UCSD-AML1 (cell line): ENCODE results near the gene AKAP8L.
"Not testable (repeated sequence)": the region's sequence is repeated elsewhere in the genome, so short reads cannot be mapped to it uniquely, and the experiment has no call there.

Experiments
- DNase-seq: peaks from one replicate; lab custom pipeline; 2025; ENCODE audit not compliant: unreplicated experiment; lab: John Stamatoyannopoulos, UW

Gene AKAP8L

DNA sequence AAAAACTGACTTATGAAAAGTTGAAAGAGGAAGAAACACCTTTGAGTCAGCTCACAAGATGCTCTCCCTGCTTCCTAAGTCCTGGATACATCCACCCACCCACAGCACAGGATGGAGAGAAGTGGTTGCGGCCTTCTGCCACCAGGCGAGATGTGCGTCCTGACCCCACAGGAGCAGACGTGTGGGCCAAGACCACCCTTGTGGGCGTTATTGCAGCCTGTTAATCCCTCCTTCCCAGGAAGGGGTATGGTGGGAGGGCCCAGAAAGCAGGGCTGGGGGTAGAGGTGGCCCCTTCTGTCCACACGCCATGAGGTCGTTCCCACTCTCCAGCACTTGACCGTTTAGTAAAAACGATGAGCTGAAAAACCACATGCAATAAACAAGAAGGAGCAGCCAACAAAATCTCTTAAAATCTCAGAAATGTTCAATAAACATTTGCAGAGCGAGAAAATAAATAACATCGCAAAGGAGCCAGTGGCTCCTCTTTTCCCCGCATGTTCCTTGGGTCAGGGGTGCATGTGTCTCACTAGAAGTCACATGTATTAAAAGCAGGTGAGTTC is 2.4 kb upstream of the AKAP8L start:
- no peak for DNase-seq

DNA sequence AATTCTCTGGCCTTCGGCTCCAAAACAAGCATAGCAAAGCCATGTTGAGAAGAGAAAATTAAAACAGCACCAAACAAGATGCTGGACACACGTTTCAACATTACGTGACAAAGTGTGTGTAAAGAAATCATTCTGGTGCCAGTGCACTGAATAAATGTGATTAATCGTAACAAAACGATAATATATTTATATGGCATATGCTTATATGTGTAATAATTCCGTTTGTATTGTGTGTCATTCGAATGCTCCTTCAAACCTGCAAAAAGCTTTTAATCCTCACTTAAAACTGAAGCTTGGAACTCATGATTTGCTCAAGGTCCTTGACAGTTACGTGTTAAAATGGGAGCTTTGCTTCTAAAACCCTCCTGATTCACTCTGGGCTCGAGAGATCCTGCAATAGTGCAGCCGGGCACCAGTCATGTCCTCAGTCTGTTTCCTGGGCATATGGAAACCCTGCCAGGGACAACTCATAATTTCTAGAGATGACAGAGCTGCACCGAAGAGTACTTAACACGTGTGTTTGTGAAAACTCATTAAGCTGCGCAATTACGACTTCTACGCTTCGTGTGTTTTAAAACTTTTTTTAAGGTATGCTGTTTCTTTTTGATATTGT is 731 bp upstream of the AKAP8L start:
- DNase-seq: no peak

DNA sequence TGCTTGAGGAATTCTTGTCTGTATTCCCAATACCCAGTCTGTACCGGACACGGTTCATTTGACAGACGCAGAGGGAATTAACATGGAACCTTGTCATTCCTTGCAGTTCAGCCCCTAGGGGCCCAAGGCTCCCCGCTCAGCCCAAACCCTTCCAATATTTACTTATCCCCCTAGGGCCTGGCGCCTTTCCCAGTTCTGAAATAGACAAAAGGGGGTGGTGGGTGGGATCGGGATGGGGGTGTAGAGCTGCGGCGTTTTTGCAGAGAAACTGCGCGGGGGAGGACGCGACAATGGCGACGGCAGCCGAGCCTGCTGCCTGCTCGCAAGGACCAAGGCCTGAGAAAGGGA is 583 bp downstream of the AKAP8L start:
- DNase-seq: no peak

DNA sequence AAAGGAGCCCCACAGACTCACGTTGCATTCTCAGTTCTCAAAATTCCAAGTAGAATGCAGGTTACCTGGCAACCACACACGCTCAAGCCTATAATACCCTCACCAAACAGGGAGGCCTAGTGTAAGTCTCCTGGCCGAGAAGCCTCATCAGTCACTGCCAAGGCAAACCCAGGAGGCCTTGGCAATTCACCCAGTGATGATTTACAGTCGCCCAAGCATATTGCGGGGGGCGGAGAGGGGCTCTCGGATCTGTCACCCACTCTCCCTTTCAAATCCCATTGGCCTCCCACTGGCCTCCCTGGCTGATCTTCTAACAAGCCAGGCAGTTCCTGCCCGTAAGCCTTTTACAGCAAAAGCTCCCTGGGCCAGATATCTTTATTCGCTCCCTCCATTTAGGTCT is 1.1 kb downstream of the AKAP8L start:
- DNase-seq: no peak

DNA sequence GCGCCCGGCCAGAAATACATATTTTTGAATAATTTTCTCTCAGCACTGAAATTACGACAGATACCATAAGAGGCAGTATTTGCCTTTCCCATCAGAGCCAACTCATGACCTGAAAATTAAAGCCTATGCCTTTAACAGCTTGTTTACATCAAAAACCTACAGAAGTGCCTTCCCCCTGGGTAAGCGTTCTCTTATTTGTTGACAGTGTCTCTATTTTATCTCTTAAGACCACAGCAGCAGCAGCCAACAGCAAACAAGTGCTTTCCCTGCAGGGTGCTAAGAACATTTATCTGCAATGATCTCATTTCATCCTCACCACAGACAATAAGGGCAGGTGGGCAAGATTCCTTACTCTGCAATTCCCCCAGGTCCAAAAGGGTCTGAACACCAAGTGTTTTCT is 6.0 kb downstream of the AKAP8L start:
- DNase-seq: no peak

DNA sequence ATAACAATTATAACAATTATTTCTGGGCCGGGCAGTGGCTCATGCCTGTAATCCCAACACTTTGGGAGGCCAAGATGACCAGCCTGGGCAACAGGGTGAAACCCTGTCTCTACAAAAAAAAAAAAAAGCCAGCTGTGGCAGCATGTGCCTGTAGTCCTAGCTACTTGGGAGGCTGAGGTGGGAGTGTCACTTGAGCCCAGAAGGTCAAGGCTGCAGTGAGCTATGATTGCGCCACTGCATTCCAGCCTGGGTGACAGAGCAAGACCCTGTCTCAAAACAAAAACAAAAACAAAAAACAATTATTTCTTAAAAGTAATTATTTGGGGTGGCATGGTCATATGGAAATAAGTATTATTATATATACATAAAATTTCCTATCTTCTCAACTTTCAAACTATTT is 7.4 kb downstream of the AKAP8L start:
- not testable (repeated sequence) for DNase-seq

DNA sequence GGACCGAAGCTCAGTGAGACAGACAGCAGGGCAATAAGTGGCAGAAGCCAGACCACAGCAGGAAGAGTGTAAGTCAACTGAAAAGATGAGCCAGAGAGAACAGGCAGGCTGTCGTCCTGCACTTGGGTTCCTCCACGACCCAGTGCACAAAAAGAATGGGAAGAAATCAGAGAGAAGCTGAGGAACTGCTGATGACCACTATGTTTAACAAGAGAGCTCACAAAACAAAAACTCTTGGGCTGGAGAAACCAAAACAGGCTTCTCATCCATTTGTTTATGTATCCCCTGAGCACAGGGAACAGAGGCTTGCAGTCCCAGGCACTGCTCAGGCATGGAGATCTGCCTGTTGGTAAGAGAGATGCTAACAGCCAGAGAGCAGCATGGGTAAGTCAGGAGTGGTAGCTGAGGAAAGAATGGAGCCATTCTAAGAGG is 14.0 kb downstream of the AKAP8L start:
- no peak for DNase-seq

DNA sequence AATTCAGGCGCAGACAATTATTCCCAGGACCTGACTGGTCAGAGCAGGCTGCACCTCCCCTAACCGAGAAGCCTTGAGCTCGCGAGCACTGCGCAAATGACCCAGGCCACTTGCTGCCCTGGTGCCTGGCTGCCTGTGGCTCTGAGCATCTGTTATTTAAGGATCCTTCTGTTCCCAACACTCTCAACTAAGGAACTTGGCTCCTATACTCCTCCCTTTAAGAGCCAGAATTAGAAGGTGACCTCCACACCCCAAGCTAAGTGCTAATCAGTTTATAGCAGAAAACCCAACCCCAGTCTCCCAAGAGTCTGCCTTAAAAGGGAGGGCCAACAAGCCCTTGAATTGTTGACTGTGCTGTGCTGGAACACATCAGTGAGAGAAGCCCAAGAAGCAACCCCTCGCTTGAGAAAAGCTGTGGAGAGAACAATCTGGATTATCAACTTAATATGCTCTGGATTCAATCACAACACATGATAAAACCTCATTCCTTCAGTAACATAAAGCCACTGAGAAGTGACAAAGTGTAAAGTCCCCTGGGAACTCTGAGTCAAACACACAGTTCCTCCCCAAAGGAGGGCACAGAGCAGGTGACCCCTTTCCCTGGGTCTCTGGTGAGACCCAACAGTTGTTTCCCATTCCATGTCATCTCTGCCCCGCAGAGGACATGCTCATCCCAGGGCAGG is 14.6 kb downstream of the AKAP8L start:
- DNase-seq: no peak

DNA sequence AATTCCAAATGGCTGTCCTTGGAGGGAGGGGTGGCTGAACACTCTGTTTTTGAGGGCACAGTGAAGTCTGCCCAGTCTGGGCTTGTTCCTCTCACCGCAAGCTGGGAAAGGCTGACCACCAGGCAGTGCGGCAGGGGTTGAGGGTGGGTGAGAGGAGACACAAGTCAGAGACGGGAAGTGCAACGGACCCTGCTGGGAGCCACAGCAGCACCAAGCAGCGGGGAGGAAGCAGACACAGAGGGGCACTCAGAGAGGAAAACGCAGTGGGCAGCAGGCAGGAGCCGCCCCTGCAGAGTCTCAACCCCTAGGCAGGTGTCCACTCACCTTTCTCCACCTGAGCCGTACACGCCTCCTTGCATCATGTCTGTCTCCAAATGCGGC is 15.6 kb downstream of the AKAP8L start:
- no peak for DNase-seq

DNA sequence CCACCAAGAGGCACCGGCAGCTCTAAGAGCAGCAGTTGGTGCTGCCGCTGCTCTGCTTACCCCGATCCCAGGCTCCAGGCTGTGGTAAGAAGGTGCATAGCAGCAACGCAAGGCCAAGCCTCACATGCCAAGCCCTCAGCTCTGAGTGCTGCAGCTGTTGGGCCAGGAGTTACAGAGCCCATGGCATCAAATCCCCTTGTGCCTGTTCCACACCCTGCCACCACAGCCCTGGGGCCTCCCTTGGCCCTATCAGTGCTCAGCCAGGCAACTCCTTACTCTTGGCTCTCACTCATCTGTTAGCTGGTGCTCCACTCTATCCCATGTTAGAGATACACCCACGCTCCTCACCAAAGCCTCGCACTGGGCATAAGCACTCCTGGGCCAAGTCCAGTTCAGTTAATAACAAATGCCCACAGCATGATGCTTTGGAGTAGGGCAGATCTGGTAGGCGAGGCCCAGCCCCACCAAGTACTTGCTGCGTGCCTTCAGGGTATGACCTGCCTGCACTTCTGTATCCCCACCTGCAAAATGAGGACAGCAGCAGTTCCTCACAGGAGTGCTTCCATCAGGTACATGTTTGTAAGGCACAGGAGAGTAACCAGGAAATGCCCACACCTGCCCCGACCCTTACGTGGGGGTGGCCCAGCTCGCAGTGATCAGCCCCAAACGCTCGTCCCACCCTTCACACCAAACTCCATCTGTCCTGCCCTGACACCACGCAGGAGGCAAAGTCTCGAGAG is 16.2 kb downstream of the AKAP8L start:
- DNase-seq: no peak

DNA sequence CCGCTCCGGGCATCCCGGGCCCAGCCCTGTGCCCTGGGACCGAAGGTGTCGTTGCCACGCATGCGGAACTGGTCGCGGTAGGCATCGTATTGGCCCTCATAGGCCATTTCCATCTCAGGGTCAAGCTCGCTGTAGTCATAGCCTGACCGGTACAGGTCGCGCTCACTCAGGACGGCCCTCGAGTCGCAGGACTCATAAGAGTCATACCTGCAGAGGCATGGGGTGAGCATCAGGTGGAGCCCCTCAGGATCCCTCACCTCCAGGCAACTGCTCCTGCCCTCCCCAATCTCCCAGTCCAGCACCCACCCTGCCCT is 17.4 kb downstream of the AKAP8L start:
- no peak for DNase-seq

DNA sequence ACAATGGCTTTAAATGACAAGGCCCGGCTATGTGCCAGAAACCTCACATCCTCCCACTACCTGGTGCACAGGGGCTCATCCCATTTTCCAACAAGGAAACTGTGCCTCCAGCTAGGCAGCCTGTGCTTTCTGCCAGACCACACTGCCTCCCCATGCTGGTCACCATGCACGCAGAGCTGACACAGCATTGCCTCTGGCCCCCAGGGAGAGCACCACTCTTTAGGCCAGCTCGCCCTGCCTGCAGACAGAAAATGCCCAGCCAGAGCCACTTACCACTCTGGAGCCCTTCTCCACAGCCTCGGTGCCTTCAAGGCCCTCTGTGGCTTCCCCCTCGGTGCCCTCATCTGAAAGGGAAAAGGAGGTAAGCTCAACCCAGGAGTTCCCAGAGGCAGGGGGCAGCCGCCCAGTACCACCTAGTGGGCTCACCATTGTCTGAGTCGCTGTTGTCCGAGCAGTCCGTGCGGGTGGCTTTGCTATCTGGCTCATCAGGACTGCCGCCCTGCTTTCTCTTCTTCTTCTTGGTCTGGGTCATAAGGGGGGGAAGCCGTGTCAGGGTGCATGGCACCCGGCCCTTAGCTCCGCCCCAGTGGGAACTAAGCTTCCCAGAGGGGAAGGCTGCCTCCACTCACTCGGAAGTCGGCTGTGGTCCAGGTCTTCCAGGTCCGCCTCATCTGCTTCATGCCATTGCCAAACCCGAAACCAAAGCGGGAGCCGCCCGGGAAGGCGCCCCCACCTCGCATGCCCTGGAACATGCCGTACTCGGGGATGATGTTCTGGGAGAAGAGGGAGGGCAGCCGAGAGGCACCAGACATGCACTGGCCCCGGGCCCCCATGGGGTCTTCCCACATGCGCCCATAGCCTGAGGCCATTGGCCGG is 18.0 kb downstream of the AKAP8L start:
- no peak for DNase-seq

DNA sequence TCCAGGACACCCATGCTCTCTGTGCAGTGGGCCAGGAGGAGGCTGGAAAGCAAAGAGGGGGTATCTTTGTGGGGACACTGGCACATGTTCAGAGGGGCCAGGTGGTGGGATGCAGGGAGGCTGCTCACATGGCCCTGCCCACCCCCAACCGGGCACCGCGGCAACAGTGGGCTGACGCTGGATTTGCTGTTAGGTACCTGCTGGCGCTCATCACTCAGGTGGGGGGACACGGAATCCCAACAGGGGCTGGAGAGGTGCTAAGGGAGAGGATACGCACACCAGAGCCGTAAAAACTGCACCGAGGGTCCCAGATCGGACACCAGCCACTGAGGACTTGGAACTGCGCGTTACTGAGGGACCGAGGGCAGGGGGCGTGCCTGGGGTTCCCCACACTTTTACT is 19.2 kb downstream of the AKAP8L start:
- no peak for DNase-seq

DNA sequence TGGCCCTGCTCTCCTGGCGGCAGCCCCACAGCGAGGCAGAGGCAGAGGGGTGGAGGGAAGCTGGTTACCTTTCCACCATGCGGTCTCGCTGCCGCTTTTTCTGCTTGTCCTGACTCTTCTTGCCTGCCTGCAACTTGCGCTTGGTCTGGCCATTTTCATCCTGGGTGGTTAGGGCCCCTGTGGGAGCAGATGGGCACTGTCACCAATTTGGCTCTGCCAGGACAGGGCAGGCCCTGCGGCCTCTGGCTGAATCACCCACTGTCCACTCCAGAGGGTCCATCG is 19.6 kb downstream of the AKAP8L start:
- DNase-seq: no peak

DNA sequence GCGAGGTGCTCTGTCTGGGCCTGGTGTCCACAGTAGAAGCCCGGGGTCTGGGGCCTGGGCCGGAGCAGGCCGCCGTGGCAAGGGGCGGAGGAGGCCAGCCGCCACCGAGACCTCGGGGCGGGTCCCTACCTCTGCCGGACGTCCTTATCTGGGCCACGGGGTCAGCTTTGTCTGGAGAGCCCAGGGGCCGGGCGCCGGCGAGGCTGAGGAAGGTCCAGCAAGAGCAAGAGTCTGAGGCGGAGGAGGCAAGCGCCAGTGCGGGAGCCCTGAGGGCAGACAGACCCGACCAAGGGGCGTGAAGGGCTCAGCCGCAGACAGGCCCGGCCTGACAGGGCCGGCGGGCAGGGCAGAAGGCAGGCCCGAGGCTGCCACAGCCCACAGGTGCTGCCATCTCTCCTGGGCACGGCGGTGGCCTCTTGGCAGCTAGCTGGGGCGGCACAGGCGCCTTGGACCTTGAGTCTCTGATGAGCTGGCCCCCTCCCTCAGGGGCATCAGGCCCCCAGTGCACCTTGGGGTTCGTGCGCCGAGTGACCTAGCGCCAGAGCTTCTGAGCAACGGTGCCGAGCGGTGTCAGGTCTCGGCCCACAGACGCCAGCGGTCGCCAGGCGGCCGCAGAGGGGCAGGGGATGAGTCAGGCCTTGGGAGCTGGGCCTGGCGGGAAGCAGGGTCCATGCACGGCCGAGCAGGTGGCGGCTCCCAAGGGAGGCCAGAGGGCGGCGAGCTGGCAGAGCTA is 20.1 kb downstream of the AKAP8L start:
- DNase-seq: no peak

DNA sequence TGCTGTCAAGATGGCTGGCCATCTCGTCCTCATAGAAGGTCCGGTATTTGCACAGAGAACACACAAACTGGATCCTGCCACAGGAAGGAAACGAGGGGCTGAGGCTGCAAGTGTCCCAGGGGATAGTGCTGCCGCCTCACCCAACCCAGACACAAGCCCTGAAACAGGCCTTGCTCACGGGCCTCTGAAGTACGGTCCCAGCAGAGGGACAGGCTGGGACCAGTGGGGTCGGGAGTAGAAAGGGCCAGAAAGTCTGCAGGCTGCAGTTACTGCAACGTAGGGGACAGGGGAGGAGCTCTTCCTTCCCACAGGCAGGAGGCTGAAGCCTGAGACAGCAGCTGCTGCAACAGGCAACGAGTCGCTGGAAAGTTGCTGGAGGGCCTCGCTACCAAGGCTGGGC is 21.0 kb downstream of the AKAP8L start:
- DNase-seq: no peak

DNA sequence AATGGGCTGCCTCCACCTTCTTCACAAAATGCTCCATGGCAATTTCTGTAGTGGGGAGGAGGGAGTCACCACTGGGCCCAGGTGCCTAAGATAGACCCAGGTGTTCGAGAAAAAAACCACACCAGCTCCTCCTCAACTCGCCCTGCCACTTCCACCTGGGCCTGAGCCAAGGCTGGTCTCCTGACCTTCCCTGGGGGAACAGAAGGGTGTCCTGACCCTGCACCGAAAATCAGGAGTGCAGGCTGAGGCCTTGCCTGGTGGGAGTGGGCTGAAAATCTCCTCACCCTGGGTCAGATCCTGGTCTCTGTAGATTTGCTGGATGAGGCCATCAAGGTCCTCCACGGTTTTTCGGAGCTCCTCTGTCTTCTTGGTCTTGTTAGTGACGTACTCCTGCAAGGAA is 21.6 kb downstream of the AKAP8L start:
- no peak for DNase-seq

DNA sequence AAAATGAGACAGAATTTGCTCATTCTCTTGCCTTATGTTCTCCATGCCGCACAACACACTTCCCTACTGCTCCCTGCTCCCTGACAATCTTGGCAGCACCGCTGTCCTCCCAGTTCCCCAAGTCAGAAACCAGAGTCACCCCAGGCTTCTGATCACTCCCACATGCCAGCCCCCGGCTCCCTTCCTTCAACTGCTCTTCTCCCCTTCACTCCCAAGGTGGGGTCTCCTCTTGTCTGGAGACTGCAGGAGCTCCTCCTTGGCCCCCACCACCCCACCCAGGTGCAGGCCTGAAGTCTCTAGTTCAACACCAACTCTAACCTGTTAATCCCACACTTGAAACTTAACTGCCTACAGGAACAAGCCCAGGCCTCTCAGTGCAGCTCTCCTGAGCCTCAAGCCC is 22.4 kb downstream of the AKAP8L start:
- no peak for DNase-seq

DNA sequence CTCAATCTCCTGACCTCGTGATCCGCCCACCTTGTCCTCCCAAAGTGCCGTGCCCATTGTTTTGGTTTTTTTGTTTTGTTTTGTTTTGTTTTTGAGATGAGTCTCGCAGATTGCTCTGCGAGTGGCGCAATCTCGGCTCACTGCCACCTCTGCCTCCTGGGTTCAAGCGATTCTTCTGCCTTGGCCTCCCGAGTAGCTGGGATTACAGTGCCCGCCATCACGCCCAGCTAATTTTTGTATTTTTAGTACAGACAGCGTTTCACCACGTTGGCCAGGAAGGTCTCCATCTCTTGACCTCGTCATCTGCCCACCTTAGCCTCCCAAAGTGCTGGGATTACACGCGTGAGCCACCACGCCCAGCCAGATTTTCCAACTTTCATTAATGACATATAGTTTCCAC is 23.5 kb downstream of the AKAP8L start:
- DNase-seq: not testable (repeated sequence)

DNA sequence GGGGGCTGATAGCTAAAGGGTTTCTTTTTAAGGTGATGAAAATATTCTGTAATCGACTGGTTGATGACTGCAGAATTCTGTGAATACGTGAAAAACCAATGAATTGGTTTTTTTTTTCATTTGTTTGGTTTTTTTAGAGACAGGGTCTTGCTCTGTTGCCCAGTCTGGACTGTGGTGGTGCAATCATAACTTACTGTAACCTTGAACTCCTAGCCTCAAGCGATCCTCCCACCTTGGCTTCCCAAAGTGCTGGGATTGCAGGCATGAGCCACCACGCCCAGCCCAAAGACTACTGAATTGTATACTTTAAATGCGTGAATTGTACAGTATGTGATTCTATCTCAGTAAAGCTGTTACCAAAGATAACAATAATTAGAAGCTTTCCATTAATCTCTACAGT is 24.4 kb downstream of the AKAP8L start:
- DNase-seq: no peak

DNA sequence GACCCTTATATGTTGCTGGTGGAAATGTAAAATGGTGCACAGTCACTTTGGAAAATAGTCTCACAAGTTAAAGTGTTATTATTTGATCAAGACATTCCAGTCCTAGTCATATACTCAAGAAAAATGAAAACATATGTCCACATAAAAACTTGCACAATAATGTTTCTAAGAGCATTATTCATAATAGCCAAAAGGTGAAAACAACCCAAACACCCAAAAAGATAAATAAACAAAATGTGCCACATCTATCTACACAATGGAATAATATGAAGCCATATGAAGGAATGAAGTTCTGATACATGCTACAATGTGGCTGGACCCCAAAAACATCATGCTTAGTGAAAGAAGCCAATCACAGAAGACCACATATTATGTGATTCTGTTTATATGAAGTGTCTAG is 24.8 kb downstream of the AKAP8L start:
- no peak for DNase-seq
